ENCODE results near the gene CENPM.

Gene CENPM

DNA sequence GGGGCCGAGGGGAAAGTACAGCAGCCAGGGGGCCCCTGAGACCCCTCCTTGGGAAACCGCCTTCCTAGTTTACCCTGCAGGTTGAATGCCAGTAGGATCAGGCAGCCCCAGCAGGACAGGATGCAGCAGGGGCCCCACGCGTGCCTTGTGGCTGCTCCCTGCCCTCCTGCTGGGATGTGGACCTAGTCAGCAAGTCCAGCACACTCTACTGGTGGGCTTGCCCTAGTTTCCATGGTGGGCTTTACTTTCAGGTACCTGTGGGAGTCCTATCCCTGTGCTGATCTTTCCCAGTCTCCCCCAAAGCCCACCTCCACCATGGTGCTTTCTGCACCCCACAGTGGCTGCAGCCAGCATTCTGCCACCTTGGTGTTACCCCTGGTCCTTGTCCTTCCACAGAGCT lies 54.2 kb downstream of the CENPM start:
- DNase-seq = no peak

GRCh38 chr22:41891407-41891806 lies 55.5 kb downstream of the CENPM start:
- DNase-seq = no peak
